ENCODE measurements around the gene CSTB. TPM values are rescaled to one million over a fixed set of nuclear protein-coding genes. Genes with fewer than 3 reads are reported as not detected.

The CSTB gene
- total and polyA plus RNA-seq, 4 donors: 33.2 to 263 (median 181) TPM

GRCh38 chr21:43743947-43744346 is 32.2 kb downstream of the CSTB start:
- WGBS, 2 donors: 92 to 93% methylated on average over 8 of the region's 8 CpGs
- H3K9me3 ChIP-seq (ENCODE audit: control insufficient read depth in 4 of 4, insufficient read depth in 3 of 4, low read length in 3 of 4): no peaks in the 10 kb centered on the region
- H3K36me3 ChIP-seq (ENCODE audit: control insufficient read depth in 4 of 4, insufficient read depth in 4 of 4, low read length in 4 of 4): peaks cover 0 to 52% (median 2%) of the 10 kb centered on the region in 4 donors
- H3K4me1 ChIP-seq (ENCODE audit: control insufficient read depth in 5 of 5, insufficient read depth in 5 of 5, low read length in 5 of 5): peaks cover 0 to 9% (median 0%) of the 10 kb centered on the region in 5 donors
- DNase-seq (no peak), ATAC-seq (ENCODE audit: insufficient read depth, low FRiP score) (peak; percentile 43)
- H3K27me3 ChIP-seq (ENCODE audit: control insufficient read depth in 3 of 3, insufficient read depth in 3 of 3, low read length in 2 of 3): no peaks in the 10 kb centered on the region
- H3K4me3 ChIP-seq: no peak overlapping the region
- no peak overlapping the region for H3K27ac ChIP-seq (ENCODE audit: low read depth in 1 of 2, low read length in 1 of 2)
- TF ChIP-seq CTCF (IDR thresholded peaks at IDR 0.05; ENCODE audit: control extremely low read depth, extremely low read depth): no peak
- no peak overlapping the region for H3K9ac ChIP-seq (ENCODE audit: insufficient read depth in 1 of 2, low read length in 2 of 2)

GRCh38 chr21:43741423-43742096 is 34.5 kb downstream of the CSTB start:
- Histone ChIP-seq H3K9ac (ENCODE audit: insufficient read depth in 1 of 2, low read length in 2 of 2) (no peak overlapping the region), H3K4me1 (ENCODE audit: control insufficient read depth in 5 of 5, insufficient read depth in 5 of 5, low read length in 5 of 5) (peaks cover 0 to 9% (median 0%) of the 10 kb centered on the region in 5 donors), H3K9me3 (ENCODE audit: control insufficient read depth in 4 of 4, insufficient read depth in 3 of 4, low read length in 3 of 4) (no peaks in the 10 kb centered on the region), H3K27ac (ENCODE audit: low read depth in 1 of 2, low read length in 1 of 2) (no peak overlapping the region), H3K4me3 (no peak overlapping the region), H3K36me3 (ENCODE audit: control insufficient read depth in 4 of 4, insufficient read depth in 4 of 4, low read length in 4 of 4) (peaks cover 0 to 43% (median 2%) of the 10 kb centered on the region in 4 donors), H3K27me3 (ENCODE audit: control insufficient read depth in 3 of 3, insufficient read depth in 3 of 3, low read length in 2 of 3) (no peaks in the 10 kb centered on the region)
- ATAC-seq (ENCODE audit: insufficient read depth, low FRiP score): no peak
- 67 to 83% methylated on average over 17 to 25 of the region's 28 CpGs for WGBS, 2 donors
- no peak for TF ChIP-seq CTCF (IDR thresholded peaks at IDR 0.05; ENCODE audit: control extremely low read depth, extremely low read depth)
- peak; percentile 38 to 67 (median 45) for DNase-seq

- WGBS, 2 donors: 49 to 54% methylated on average over 23 to 25 of the region's 25 CpGs
- no peak overlapping the region for H3K27ac ChIP-seq (ENCODE audit: low read depth in 1 of 2, low read length in 1 of 2)
- H3K27me3 ChIP-seq (ENCODE audit: control insufficient read depth in 3 of 3, insufficient read depth in 3 of 3, low read length in 2 of 3): no peaks in the 10 kb centered on the region
- DNase-seq (peak; percentile 68 to 88 (median 82)), ATAC-seq (ENCODE audit: insufficient read depth, low FRiP score) (no peak)
- no peak overlapping the region for H3K4me3 ChIP-seq
- no peak for TF ChIP-seq CTCF (IDR thresholded peaks at IDR 0.05; ENCODE audit: control extremely low read depth, extremely low read depth)
- H3K9me3 ChIP-seq (ENCODE audit: control insufficient read depth in 4 of 4, insufficient read depth in 3 of 4, low read length in 3 of 4): no peaks in the 10 kb centered on the region
- peaks cover 0 to 44% (median 0%) of the 10 kb centered on the region in 4 donors for H3K36me3 ChIP-seq (ENCODE audit: control insufficient read depth in 4 of 4, insufficient read depth in 4 of 4, low read length in 4 of 4)
- H3K9ac ChIP-seq (ENCODE audit: insufficient read depth in 1 of 2, low read length in 2 of 2): no peak overlapping the region
- peaks cover 0 to 9% (median 0%) of the 10 kb centered on the region in 5 donors for H3K4me1 ChIP-seq (ENCODE audit: control insufficient read depth in 5 of 5, insufficient read depth in 5 of 5, low read length in 5 of 5)
Observed at GRCh38 chr21:43740497-43741156, 35.5 kb downstream of the CSTB start.
